Fibroblast of skin of right biceps (primary cell): Measurements from ENCODE around the gene PSMA4.
"Not testable (repeated sequence)": the region's sequence is repeated elsewhere in the genome, so short reads cannot be mapped to it uniquely, and the experiment has no call there.

Source experiments
- DNase-seq: peaks from one replicate; pipeline ENCODE4 v3.0.0-alpha.2; 2013

PSMA4 gene

DNA sequence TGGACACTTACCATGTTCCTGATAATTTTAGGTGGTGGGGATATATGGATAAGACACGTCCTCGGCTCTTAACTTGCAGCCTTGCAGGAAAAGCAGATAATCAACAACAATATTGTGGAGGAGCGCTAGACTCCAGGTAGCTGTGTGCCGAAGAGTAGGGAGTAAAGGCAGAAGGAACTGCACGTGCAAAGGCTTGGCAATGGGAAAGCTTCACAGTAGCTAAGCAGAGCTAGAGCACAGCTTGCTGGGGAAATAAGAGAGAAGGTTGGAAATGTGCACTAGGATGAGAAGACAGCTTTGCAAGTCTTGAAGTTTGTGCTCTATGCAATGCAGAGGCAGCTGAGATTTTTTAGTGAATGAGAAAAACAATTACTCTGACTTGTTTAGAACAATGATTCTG is 12.4 kb downstream of the PSMA4 start:
- DNase-seq, result no peak

DNA sequence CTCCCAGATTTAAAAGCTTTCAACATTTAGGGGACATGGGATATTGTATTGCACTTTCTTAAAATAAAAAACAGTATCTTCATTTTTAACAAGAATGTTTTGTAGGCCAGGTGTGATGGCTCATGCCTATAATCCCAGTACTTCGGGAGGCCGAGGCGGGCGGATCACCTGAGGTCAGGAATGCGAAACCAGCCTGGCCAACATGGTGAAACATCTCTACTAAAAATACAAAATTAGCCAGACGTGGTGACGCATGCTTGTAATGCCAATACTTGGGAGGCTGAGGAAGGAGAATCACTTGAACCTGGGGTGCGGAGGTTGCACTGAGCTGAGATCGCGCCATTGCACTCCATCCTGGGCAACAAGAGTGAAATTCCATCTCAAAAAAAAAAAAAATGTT is 20.0 kb downstream of the PSMA4 start:
- not testable (repeated sequence) for DNase-seq

DNA sequence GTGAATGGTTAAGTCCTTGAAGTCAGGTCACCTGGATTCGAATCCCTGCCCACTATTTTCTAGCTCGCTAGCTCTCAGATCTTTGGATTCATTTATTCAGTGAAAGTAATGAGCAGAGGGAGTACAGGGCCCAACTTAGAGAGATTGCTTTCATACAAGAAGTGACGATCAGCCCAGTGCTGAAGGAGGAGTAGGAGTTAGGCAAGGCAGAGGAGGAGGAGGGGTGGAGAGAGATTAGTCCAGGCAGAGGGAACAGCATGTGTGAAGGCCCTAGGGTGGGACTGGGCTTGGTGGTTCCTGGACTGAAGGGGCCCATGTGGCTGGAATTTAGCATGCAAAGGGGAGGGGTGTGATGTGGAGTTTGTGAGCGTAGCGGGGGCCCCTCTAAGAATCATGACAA is 21.2 kb downstream of the PSMA4 start:
- no peak for DNase-seq

DNA sequence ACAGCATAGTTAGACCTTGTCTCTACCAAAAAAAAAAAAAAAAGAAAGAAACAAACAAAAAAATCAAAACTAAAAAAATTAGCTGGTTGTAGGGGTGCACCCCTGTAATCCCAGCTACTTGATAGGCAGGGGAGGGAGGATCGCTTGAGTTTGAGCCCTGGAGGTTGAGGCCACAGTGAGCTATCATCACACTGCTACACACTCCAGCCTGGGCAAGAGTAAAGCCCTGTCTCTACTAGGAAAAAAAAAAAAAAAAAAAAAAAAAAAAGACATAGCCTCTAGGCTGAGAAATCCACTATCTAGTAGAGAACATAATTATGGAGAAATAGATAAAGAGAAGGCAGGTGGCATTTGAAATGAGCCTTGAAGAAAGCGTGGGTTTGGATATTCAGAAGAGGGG is 22.8 kb downstream of the PSMA4 start:
- DNase-seq, result no peak

DNA sequence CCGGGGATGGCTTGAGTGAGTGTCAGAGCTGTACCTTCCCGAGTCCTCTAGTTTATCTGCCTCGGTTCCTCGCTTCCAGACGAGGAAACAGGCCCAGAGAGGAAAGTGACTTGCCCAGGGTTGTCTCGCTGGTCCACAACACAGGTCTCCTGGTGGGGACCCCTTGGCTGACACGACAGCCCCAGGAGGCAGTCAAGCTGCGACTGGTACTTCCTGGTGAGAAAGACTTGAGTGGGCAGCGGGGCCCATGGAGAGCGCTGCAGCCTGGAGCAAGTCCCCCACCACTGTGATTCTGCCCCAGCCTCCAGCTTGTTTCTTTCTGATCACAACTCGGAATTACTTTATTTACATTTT is 24.5 kb downstream of the PSMA4 start:
- DNase-seq, result no peak

DNA sequence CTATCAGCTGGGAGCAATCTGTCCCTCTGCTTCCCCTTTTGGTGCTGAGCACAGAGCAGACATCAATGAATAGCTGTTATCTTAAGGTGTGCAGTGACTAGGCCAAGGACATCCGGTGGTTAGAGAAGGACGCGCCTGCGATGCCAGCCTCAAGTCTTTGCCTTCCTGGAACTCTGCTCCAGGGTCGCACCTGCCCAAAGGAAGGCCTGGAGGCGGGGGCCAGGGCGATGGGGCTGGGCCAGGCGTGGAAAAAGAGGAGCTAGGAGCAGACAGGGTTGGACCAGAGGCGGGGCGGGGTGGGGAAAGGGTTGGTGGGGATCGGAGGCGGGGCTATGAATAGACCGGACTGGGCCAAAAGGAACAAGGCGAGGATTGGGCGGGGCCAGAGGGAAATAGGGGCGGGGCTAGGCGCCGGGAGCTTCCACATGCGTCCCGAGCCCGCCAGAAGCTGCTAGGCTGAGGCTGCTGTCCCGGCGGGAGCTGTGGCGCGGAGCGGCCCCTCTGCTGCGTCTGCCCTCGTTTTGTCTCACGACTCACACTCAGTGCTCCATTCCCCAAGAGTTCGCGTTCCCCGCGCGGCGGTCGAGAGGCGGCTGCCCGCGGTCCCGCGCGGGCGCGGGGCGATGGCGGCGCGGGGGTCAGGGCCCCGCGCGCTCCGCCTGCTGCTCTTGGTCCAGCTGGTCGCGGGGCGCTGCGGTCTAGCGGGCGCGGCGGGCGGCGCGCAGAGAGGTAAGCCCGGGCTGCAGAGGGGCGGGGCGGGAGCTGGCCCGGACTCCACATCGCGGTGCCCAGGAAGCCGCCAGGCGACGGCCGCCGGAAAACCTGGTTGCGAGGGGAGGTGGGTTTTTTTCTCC is 25.1 kb downstream of the PSMA4 start, which contains the start of gene CHRNA5:
TSS of gene CHRNA5 (plus strand) at position 424 of the 854 bp plus-strand sequence. CDS start at position 624, 200 bp downstream.
- peak; percentile 83 for DNase-seq

DNA sequence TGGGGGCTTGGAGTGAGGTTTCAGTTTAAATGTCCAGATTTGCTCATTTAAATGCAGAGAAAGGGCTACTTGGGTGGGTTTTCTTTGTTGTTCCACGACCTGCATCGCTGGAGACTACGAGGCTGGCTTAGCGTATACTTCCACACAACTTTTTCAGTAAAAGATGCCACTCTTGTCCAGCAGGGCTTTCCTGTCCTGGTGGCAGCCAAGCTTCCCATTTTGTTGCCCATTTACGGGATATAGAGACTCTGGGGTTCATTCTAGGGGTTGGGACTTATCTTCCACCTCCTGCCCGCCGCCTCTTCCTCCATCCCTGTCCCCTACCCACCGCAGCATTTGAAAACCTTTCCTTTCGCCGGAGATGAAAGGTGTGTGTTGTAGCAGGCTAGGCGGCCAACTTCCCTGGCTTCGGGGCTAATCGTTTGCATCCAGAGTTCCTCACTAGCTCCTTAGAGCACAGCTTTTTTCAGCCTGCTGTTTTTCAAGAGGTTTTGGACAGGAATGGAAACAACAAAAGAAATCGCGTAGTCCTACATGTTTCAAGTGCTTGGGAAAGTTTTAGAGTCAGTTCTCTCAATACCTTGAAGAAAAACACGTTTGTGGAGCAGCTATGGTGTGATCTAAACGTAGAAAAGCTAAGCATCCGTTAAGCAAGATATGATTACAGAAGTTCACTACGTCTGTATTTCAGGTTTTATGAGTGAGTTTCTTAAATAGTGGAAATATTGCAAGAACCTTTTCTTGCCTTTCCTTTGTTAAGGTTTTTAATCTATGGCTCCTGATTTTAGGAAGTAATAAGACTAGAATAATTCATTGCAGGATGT is 25.9 kb downstream of the PSMA4 start:
- DNase-seq, result peak; percentile 14

DNA sequence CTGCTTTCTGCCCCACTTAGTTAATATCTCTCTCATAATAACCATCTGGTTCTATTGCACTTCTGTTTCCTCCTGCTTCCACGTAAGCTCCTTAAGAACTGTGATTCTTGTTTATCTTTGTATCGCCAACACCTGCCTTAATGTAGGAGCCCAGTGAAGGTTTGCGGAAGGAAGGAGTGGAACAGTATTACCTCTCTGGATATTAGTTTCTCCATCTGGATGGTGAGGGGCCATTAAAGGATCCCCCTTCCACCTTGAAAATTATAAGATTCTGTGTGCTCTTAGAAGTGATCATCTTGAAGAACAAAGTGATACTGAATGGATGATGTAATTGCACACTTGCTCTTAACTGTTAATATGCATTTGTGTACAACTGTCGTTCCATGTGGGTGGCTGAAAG is 27.3 kb downstream of the PSMA4 start:
- no peak for DNase-seq

DNA sequence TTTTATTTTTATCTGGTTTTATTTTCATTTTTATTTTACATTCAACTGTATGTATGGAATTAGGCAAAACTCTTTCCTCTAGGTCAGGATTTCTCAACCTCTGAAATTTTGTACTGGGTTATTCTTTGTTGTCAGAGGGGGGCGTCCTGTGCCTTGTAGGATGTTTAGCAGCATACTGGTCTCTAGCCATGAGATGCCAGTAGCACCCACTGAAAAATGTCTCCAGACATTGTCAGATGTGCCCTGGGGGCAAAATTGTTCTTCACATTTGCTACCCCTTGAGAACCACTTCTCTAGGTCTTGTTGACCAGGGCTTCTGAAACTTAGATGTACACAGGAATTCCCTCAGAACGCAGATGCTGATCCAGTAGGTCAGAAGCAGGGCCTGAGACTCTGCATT is 30.5 kb downstream of the PSMA4 start:
- no peak for DNase-seq

DNA sequence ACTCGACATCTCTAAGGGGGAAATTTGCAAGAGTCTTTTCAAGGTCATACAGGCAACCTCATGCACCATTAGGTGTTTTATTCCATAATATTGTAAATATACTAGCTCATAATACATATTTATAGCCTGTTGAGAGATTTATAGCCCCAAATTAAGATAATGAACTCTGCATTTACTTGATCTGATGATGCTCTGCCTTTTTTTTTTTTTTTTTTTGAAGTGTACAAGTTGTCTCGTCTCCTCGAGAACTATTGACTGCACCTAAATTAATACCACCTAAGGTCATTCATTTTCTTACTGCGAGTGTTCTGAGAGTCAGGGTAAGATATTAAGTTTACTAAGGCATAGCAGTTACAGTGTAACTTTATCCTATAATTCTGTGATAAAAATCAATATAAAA is 31.1 kb downstream of the PSMA4 start:
- no peak for DNase-seq

DNA sequence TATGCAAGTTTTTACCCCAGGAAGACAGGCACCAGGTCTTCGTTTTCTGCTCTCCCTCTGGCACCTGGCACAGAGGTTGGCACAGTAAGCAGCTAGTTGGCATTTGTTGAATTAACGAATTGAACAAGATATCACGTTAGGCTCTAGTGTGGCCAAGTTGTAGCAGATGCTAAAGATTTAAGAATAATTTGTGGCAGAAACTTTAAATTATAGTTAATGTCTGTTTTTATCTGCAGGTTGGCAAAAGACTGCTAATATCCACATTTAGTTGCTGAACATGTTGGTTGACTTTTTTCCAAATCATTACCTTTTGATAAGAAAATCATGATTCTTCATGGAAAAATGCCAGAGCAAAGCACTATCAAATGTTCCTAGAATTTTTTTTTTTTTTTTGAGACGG is 33.2 kb downstream of the PSMA4 start:
- DNase-seq, result no peak

DNA sequence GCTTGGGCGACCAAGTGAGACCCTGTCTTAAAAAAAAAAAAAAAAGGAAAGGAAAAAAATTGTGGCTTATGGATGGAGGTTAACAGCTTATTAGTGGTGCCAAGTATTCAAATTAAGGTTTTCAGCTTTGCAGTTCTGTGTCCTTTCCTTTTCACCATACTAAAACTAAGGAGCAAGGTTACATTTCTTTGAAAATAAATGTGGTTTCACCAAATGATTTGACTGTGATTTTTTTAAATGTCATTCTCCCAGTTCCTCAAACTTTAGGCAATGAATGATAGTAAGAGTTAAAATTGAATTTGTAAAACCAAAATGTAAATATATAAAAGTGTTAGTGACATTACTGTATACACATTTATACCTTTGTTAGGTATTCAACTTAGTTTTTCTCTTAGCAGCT is 34.7 kb downstream of the PSMA4 start:
- DNase-seq, result no peak

DNA sequence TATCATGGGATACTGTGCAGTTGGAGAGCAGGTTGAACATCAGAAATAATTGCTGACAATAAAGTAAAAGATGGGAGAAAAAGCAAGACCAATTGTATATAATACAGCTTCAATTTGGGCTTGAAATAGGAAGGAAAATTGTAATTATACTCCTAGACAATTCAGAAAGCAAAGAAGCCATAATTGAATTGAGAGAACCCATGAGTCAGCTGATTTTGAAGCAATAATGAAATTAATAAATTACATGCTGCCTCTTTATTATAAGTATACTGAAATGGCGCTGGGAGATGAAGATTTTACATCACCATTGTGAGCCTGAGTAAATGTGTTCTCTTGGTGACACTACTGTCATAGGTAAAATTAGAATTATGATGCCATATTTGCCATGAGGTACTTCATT is 57.3 kb downstream of the PSMA4 start:
- DNase-seq, result no peak

DNA sequence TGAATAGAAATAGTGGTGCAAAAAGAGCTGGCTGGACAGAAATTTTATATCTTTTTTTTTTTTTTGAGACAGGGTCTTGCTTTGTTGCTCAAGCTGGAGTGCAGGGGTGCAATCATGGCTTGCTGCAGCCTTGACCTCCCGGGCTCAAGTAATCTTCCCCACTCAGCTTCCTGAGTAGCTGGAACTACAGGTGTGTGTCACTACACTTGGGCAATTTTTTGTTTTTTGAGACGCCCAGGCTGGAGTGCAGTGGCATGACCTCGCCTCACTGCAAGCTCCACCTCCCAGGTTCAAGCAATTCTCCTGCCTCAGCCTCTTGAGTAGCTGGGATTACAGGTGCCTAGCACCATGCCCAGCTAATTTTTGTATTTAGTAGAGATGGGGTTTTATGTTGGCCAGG is 58.1 kb downstream of the PSMA4 start:
- no peak for DNase-seq

DNA sequence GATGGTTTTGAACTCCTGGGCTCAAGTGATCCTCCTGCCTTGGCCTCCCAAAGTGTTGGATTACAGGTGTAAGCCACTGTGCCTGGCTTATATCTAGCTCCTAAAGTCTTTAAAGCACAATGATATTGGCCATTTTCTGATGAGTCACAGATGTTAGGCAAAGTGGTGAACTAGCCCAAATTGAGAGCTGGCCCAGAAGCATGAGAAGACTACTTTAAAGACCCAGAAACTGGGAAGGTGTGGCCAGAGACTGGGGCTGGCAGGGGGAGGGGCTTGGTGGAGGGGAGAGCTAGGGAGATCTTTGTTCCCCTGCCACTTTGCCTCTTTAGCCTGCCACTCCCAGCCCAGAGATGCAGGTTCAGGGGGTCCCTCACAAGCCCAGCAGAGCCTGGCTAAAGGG is 58.9 kb downstream of the PSMA4 start:
- no peak for DNase-seq
